Activated CD8-positive, alpha-beta memory T cell treated with anti-CD3 and anti-CD28 coated beads for 4 hours (primary cell): ENCODE results near the gene OXT.
"Not testable (repeated sequence)": the region's sequence is repeated elsewhere in the genome, so short reads cannot be mapped to it uniquely, and the experiment has no call there.

ENCODE experiments used
- DNase-seq, 2 donors: peaks; one replicate each; pipeline ENCODE4 v3.0.0-alpha.2; 2020; ENCODE audit warnings: low read depth in 2 of 2

Gene OXT

DNA sequence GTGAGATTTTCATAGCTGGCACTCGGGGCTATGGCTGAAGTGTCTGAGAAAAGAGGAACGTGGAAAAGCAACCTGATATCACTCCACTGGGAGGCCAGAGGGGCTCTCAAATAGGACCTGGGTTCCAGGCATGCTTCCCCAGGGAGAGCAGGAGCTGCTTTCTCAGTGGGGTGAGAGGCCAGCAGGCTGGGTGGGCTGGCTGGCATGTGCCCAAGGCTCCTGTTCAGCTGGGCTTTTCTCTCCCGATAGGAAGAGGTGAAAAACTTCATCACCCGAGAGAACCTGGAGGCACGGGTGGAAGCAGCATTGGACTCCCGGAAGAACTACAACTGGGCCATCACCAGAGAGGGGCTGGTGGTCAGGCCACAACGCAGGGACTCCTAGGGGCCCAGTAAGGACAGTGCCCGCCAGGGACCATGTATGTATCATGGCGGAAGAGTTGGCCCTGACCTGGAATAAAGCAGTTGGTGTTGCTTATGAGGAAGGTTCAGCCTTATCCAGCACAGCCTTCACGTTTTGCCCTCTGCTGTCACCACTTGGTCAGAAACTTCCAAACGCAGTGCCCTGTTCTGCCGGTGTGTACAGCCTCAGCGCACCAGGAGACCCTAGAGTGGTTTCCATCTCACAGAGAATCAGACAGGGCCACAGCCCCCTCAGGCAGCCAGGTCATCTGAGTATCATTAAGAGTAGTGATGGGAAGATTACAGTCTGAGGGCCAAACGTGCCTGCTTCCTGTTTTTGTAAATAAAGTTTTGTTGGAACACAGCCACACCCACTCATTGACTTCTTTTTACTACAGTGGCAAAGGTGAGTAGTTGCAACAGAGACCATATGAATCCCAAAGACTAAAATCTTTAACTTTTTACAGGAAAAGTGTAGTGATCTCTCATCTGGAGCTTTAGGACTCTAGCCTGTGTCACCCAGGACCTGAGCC, 23.7 kb upstream of the OXT start:
- DNase-seq, result no peak

DNA sequence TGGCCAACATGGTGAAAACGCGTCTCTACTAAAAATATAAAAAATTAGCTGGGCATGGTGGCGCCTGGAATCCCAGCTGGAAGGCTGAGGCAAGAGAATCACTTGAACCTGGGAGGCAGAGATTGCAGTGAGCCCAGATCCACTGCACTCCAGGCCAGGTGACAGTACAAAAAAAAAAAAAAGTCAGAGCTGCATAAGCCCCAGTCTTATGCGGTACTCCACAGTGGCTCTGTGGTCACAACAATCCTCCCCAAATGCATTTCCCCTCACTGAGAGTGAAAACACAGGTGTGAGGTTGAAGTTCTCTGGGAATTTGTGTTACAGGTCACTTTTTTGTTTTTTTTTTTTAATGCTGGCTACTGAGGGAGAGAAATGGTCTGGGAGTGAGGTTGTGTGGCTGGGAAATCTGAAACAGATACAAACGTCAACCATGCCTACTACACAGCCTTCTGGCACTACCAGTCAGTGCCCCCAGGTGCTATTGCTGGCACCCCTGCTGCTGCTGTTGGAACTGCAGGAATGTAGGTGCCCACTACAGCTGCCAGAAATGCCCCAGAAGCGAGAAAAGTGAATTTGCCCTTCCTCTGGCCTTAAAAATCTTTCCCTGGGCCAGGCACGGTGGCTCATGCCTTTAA, 19.9 kb upstream of the OXT start:
- DNase-seq, result no peak

DNA sequence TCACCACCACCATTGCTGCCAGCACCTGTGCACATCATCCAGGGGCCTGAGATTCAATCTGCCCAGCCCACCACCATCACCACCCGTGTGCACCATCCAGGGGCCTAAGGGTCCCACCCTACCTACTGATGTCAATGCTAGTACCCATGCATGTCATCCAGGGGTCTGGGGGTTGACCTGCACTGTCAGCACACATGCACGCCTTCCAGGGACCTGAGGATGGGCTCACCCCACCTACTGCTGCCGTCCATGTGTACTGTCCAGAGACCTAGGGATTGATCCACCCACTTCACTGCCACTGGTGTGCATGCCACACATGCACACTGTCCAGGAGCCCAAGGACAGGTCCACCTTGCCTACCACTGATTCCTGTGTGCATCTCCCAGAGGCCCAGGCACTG, 11.9 kb upstream of the OXT start:
- DNase-seq, result no peak

DNA sequence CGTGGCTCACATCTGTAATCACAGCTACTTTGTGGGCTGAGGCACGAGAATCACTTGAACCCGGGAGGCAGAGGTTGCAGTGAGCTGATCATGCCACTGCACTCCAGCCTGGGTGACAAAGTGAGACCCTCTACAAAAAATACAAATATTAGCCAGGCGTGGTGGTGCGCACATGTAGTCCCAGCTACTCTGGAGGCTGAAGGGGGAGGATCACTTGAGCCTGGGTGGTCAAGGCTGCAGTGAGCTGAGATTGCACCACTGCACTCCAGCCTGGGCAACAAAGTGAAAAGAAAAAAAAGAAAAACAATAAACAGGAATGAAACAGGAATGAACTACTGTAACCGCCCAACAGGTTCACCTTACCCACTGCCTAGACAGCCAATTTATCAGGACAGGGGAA, 7.3 kb upstream of the OXT start:
- not testable (repeated sequence) for DNase-seq

DNA sequence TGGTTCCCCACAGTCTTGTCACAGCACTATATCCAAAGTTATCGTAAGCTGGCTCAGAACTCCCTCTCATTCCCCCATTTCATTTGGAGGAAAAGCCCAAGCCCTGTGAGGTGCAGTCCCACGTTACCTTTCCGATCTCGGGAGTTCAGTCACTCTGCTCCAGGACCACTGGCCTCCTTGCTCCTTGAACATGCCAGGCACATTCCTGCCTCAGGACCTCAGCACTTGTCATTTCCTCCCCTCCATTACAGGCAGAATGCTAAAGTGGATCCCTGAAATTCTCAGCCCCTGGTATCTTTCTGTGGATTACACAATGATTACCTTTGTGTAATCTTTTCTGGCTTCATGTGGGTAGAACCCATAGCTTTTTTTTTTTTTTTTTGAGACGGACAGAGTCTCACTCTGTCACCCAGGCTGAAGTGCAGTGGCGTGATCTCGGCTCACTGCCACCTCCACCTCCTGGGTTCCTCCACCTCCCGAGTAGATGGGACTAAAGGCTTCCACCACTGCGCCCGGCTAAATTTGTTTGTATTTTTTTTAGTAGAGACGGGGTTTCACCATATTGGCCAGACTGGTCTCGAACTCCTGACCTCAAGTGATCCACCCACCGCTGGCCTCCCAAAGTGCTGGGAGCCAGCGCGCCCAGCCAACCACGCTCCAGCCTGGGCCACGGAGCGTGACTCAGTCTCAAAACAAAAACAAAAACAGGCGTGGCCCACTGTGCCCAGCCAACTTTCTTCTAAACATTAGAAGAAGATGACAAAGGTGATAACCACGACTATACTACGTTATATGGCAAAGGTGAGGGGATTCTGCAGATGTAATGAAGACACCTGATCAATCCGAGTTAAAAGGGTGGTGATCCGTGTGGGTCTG, 4.0 kb upstream of the OXT start:
- DNase-seq, result no peak

DNA sequence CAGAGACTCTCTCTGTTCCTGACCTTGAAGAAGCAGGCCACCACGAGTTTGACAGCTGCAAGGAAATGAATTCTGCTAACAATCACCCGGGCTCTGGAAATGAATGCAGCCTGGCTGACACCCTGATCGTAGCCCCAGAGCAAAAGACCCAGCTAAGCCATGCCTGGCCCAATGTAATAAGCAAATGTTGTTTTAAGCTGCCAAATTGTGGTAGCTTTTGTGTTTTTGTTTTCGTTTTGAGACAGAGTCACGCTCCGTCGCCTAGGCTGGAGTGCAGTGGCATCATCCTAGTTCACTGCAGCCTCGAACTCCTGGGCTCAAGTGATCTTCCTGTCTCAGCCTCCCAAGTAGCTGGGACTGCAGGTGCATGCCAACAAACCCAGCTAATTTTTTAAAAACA, 3.3 kb upstream of the OXT start:
- DNase-seq, result no peak

DNA sequence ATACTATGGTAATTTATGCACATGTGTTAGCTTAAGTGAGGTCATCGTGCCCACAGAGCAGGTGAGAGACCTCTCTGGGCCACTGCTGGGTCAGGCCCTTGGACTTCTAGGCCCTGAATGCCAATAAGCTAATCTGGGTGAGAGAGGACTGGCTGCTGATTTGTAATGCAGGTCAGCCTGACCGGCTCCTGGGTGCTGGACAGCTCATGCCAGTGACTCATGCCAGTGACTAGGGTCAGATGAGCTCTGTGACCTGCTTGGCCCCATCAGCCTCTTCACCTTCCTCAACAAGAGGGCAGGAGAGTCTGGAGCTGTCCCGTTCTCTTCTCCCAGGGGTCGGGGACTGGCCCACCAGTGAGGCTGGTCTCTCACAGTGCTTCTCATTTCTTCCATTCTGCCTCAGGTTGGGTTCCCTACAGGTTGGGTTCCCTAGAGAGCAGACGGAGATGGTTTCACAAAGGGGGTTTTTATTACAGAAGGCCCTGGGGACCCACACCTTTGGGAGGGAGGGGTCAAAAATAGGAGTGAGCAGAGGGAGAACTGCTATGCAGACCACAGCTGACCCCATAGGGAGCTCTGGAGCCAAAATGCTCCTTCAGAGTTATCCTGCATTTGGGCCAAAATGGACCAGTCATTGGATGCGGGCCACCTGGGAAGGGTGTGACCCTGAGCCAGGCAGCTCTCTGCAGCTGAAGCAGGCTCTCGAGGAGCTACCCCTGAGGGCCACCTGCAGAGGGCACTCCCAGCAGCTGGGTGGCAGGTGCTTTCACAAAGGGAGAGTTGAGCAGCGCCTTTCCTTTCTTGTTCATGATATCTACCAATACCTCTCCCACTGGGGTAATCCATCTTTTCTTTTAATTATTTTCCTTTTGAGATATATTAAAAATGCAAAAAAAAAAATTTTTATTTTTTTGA, 2.2 kb upstream of the OXT start:
- no peak for DNase-seq

DNA sequence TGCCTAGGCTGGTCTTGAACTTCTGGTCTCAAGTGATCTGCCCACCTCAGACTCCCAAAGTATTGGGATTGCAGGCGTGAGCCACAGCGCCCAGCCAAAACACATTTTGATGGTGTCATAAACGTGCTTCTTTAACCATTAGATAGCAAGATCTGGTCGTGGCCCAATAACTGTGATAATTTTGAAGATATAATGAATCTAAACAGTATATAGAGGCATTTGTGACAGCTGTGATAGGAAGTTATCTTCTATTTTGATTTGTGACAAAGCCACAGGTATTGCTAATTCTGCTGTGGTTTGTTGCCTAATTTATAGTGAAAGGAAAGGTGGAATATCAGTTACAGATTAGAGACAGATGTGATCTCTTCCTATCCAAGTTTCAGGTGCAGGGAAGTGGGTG, 695 bp upstream of the OXT start:
- no peak for DNase-seq

DNA sequence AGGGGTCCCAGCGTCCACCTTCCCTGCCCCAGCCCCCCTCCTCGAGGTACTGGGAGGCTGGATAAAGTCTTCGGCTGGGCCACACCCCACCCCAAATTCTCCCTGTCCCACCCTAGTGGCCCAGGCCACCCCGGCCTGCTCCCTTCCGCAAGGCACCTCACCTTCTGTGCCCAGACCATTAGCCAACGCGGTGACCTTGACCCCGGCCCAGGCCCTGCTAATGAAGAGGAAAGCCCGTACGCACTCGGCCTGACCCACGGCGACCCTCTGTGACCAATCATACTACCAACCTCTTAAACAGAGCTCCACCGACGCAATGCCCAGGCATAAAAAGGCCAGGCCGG, 182 bp upstream of the OXT start:
- DNase-seq, result no peak

DNA sequence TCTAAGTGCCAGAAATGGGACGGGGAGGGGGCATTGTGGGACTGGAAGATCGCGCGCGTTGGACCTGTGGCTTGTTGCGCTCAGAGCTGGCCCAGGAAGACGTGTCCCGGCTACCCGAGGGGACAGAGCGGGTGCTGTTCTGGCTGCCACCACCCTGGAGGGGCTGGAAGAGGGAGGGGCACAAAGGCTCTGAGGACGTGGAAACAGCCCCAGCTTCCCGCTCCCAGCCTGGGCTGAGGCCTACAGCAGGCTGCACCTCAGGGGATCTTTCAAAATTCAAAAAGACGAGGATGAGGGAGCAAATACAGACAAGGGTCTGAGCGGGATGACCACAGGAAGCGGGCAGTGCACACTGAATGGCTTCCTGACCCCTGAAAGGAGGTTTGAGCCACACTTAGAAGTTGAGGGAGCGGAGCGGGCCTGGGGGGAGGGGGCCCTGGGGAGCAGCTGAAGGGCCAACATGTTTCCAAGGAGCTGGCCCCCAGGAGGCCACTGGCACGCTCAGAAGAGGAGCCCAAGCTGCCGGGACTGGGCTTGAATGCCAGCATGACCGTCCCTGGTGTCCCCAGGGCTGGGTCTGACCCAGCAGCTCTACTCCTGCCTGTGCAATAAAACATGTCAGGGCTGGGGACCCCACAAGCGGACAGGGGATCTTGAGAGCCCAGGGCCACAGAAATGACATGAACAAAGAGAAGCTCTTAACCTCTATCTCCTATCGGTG, 1.3 kb downstream of the OXT start:
- no peak for DNase-seq

DNA sequence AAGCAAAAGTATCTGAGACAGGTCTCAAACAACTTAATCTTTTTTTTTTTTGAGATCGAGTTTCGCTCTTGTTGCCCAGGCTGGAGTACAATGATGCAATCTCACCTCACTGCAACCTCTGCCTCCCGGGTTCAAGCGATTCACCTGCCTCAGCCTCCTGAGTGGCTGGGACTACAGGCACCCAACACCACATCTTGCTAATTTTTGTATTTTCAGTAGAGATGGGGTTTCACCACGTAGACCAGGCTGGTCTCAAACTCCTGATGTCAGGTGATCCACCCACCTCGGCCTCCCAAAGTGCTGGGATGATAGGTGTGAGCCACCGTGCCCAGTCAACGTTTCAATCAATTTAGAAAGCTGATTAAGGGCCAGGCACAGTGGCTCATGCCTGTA, 1.8 kb downstream of the OXT start:
- DNase-seq, result not testable (repeated sequence)

DNA sequence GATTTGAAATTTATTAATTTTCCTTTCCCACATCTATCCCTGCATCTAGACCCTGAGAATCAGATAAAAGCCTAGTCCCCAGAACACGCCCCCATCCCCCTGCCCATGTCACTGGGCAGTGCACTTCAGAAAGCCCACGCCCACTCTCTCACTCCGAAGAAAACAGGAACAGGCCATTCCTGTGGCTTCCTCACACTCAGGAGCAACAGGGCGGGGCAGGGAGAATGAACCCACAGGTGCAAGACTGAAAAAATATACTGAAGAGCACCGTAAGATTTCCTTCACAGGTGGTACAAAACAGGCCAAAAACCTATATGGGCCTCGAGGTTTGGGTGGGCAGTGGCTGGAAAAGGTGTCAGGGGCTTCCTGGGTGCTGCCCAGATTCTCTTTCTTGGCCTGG, 3.4 kb downstream of the OXT start:
- DNase-seq, result no peak

DNA sequence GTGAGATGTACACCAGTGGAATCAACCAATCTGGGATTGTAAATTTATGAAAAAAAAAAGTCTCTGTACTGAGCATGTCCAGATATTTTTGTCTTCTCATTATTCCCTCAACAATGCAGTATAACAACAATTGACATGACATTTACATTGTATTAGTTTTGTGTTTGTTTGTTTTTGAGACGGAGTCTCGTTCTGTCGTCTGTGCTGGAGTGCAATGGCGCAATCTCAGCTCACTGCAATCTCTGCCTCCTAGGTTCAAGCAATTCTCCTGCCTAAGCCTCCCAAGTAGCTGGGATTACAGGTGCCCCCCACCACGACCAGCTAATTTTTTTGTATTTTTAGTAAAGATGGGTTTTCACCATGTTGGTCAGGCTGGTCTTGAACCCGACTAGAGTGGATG, 3.9 kb downstream of the OXT start:
- not testable (repeated sequence) for DNase-seq

DNA sequence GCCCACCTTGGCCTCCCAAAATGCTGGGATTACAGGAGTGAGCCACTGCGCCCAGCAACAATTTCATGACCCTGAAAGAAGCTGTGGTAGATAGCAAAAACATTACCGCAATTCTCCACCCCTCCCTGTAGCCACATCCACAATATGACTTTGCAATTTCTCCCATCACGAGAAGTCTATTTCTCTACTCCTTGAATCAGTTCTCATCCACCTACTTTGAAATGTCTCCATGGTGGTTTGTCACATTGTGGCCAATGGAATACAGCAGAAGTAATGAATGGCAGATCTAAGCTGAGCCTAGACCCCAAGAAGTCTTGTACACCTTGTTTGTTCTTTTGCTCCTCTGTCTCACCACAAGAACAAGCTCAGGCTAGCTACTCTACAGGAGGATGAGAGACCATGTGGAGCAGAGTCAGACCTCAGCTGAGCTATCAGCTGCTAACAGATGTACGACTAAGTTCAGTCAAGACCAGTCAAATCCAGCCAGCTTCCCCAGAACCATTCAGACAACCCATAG, 6.3 kb downstream of the OXT start:
- DNase-seq, result no peak

DNA sequence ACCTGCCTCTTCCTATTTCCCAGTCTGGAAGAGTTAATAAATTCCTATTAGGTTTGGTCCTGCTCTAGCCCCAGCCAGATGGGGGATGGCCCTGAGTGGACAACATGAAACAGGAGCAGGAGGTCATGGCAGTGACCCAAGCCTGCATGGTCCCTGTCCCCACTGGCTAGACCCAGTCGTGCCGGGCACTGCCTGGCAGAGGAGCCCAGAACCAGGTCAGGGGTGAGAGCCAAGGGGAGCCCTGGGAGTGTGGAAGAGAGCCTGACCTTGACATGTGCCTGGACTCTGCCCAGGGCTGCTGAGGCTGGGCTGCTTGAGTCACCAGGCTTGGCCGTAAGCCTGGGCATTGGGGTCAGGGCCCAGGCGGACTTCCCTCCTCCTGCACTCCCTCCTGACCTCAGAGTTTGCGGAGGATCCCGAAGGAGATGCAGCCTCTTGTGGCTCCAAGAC, 9.5 kb downstream of the OXT start:
- DNase-seq, result no peak

DNA sequence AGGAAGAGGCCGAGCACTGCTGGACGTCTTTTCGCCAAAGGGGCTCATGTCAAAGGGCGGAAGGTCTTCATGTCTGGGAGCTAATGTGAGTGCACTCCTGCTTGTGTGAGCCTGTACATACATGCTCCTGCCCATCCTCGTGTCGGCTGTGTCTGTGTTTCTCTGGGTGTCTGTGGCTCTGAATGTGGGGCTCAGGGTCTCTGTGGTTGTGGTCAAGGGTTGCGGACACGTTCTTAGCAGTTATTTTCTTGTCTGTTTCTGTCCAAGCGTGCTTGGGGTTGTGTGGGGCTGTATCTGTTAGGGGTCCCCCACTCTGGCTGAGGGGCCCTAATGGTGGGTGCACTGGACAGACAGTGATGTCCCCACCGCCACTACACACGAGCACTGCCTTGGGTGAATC, 10.2 kb downstream of the OXT start:
- no peak for DNase-seq

DNA sequence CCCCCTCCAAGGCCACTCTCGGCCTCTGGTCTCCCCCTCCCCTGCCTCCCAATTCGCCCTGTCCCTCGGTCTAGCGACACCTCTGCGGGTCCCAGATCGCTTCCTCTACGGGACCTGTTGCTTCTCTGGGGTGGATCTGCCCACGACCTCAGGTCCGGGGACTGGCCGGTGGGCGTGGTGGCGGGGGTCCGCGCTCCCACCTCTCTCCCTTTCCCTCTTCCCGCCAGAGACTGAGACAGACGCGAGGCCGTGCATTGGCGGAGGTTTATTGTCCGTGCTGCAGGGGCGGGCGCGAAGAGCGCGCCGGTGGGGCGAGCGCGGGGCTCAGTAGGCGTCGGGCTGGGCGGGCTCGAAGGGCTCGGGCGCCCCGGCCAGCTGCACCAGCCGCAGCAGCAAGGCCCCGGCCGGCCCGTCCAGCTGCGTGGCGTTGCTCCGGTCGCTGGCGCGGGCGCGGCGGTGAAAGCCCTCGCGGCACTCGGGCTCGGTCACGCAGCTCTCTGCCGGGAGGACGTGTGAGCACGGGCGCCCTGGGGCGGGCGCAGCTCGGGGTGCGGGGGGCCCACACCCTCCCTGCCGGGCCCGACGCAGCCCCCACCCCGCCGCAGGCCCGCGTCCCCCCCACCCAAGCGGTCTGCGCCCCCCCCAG, 11.0 kb downstream of the OXT start:
- no peak for DNase-seq

DNA sequence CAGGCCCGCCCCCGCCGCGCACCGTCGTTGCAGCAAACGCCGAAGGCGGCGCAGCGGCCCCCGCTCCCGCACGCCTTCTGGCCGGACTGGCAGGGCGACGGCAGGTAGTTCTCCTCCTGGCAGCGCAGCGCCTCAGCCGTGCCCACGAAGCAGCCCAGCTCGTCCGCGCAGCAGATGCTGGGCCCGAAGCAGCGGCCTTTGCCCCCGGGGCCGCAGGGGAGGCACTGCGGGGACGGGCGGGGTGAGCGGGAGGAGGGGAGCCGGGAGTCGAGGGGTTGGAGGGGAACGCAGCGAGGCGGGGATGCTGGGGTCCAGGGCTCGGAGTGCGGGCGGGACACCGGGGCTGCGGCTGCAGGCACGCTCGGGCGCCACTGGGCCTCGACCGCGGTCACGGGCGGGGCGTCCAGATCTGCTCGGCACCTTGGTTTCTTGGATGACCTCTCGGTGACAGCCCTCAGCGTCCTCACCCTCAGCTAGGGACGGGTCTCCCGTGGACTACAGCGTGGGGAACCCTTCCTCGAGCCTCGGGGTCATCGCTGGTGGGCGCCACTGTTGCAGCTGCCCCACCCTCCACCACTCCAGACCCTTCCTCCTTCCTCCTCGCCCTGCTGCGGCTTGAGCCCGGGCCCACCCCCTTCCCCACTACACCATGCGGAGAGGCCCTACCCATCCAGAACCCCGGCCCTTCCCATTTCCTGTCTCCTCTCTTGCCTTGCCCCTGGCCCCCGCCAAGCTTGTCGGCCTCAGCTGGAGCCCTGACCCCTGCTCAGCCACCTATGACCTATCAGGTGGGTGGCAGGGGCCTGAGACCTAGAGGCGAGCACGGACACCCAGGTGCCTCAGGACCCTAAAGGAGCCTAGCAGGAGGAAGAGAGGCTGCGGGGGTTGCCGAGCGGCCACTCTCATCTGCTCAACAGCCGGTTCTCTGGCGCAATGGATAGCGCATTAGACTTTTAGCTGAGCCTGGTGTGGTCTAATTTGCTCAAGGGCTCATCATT, 11.8 kb downstream of the OXT start:
- DNase-seq, result no peak
